Occipital lobe (tissue), 2 donors: ENCODE results near the gene BSX. TPM values are rescaled to one million over a fixed set of nuclear protein-coding genes. Genes with fewer than 3 reads are reported as not detected.

Source experiments
- DNase-seq: peaks from one replicate; lab custom pipeline; 2025; lab: John Stamatoyannopoulos, UW
- total RNA-seq: library from RNA; depleted of rRNA; stranded (reverse); fragments of >200 nt; gene quantifications from one replicate; pipeline ENCODE4 v1.2.3, GENCODE V29; 2014

The BSX gene
- not detected for total RNA-seq

GRCh38 chr11:122981388-122982264 lies at the start of gene BSX:
Gene BSX (minus strand): TSS chr11:122981834. CDS start chr11:122981671, 163 bp downstream.
- DNase-seq: no peak

- DNase-seq: no peak
Observed at GRCh38 chr11:123030517-123030916, 48.9 kb upstream of the BSX start.

GRCh38 chr11:123020968-123021367 lies 39.3 kb upstream of the BSX start:
- no peak for DNase-seq

- DNase-seq: no peak
Observed at GRCh38 chr11:123018702-123019101, 37.1 kb upstream of the BSX start.

- DNase-seq: no peak
Observed at GRCh38 chr11:123011510-123011909, 29.9 kb upstream of the BSX start.

GRCh38 chr11:123006860-123007542 lies 25.4 kb upstream of the BSX start:
- DNase-seq: no peak

GRCh38 chr11:123000721-123001120 lies 19.1 kb upstream of the BSX start:
- no peak for DNase-seq

GRCh38 chr11:122998727-122999366 lies 17.2 kb upstream of the BSX start:
- DNase-seq: no peak

- no peak for DNase-seq
Observed at GRCh38 chr11:122995526-122995925, 13.9 kb upstream of the BSX start.

GRCh38 chr11:122984186-122985011 lies 2.8 kb upstream of the BSX start:
- no peak for DNase-seq

- no peak for DNase-seq
Observed at GRCh38 chr11:122983438-122984185, 2.0 kb upstream of the BSX start.

- DNase-seq: no peak
Observed at GRCh38 chr11:122979815-122980595, 1.6 kb downstream of the BSX start.

GRCh38 chr11:122979103-122979814 lies 2.4 kb downstream of the BSX start:
- no peak for DNase-seq

GRCh38 chr11:122978299-122978620 lies 3.4 kb downstream of the BSX start:
- DNase-seq: no peak

GRCh38 chr11:122977470-122978298 lies 4.0 kb downstream of the BSX start:
- no peak for DNase-seq

- no peak for DNase-seq
Observed at GRCh38 chr11:122976734-122977469, 4.7 kb downstream of the BSX start.

GRCh38 chr11:122976061-122976733 lies 5.4 kb downstream of the BSX start:
- DNase-seq: no peak
